Kidney epithelial cell (primary cell): ENCODE data around the gene RUNX2. TPM values are rescaled to one million over a fixed set of nuclear protein-coding genes. Genes with fewer than 3 reads are reported as not detected.
A peak's percentile ranks its signal among the peaks of the same experiment; 100 is the strongest.

Experiments
- DNase-seq: peaks from one replicate; pipeline ENCODE4 v3.0.0-alpha.2; 2010; ENCODE audit warnings: low read depth
- H3K27me3 ChIP-seq: 2 replicates; pipeline ENCODE4 v1.6.0; 2011; ENCODE audit warnings: low read length; ENCODE audit not compliant: control insufficient read depth, insufficient read depth
- H3K36me3 ChIP-seq: 2 replicates; pipeline ENCODE4 v1.5.1; 2011; ENCODE audit warnings: low read length; ENCODE audit not compliant: control insufficient read depth, insufficient read depth
- H3K4me3 ChIP-seq: 2 replicates; pipeline ENCODE4 v1.5.1; 2011; ENCODE audit warnings: low read depth, mild to moderate bottlenecking, control low read depth, low read length
- CTCF ChIP-seq: IDR thresholded peaks from 2 replicates; pipeline ENCODE4 v1.5.1; 2011; ENCODE audit warnings: mild to moderate bottlenecking, moderate library complexity, low read length, control low read depth, inconsistent platforms; ENCODE audit not compliant: insufficient read depth, poor library complexity, severe bottlenecking
- total RNA-seq: library from RNA; depleted of rRNA; stranded (reverse); fragments of >200 nt; gene quantifications from 2 replicates; pipeline ENCODE4 v1.2.3, GENCODE V29; 2015

Gene RUNX2
- total RNA-seq, 1 donor from 2014 or later: 9.2 TPM

- no peak for TF ChIP-seq CTCF
- DNase-seq: no peak
- Histone ChIP-seq H3K36me3 (no peaks in the 10 kb centered on the region), H3K4me3 (no peak overlapping the region), H3K27me3 (no peaks in the 10 kb centered on the region)
These were observed 109.3 kb downstream of the RUNX2 start for GRCh38 chr6:45437439-45437815.

GRCh38 chr6:45438151-45438550 is 110.0 kb downstream of the RUNX2 start:
- H3K4me3 ChIP-seq: no peak overlapping the region

GRCh38 chr6:45438849-45439406 is 110.8 kb downstream of the RUNX2 start:
- H3K36me3 ChIP-seq: no peaks in the 10 kb centered on the region
- no peak overlapping the region for H3K4me3 ChIP-seq
- TF ChIP-seq CTCF: no peak
- peak; percentile 71 for DNase-seq
- H3K27me3 ChIP-seq: no peaks in the 10 kb centered on the region

More at GRCh38 chr6:45438151-45438550, 110.0 kb downstream of the RUNX2 start:
- no peak for DNase-seq
- no peaks in the 10 kb centered on the region for H3K36me3 ChIP-seq
- H3K27me3 ChIP-seq: no peaks in the 10 kb centered on the region
- TF ChIP-seq CTCF: no peak

GRCh38 chr6:45439459-45439858 is 111.3 kb downstream of the RUNX2 start:
- Histone ChIP-seq H3K27me3 (no peaks in the 10 kb centered on the region), H3K4me3 (no peak overlapping the region), H3K36me3 (no peaks in the 10 kb centered on the region)
- TF ChIP-seq CTCF: no peak
- no peak for DNase-seq

GRCh38 chr6:45439861-45440388 is 111.8 kb downstream of the RUNX2 start:
- Histone ChIP-seq H3K4me3 (no peak overlapping the region), H3K36me3 (no peaks in the 10 kb centered on the region), H3K27me3 (no peaks in the 10 kb centered on the region)
- no peak for DNase-seq
- no peak for TF ChIP-seq CTCF
